Natural killer cell (primary cell): ENCODE measurements around the gene OXCT2. TPM values are rescaled to one million over a fixed set of nuclear protein-coding genes. Genes with fewer than 3 reads are reported as not detected.
"Not testable (repeated sequence)": the region's sequence is repeated elsewhere in the genome, so short reads cannot be mapped to it uniquely, and the experiment has no call there.

ENCODE experiments used
- ATAC-seq, 3 donors: fragments of 150-1000 bp in 2 of 3; fragments of 200-7000 bp in 1 of 3; cut with Tn5 transposase; 1 replicate in 1 of 3; 2 replicates in 2 of 3; pipeline ENCODE4 v1.10.0; 2021; ENCODE audit warnings: mild to moderate bottlenecking in 2 of 3, moderate library complexity in 2 of 3
- DNase-seq, 2 donors: peaks; one replicate each; pipeline versions ENCODE4 v3.0.0 to v3.0.0-alpha.2; 2013 to 2021; ENCODE audit warnings: mixed read lengths in 1 of 2
- H3K27ac ChIP-seq: one replicate; pipeline ENCODE4 v1.5.1; 2013; ENCODE audit warnings: mild to moderate bottlenecking, low read length
- H3K27me3 ChIP-seq: one replicate; pipeline ENCODE4 v1.6.1; 2013; ENCODE audit warnings: low read length; ENCODE audit not compliant: control insufficient read depth, insufficient read depth
- H3K36me3 ChIP-seq: one replicate; pipeline ENCODE4 v1.6.1; 2013; ENCODE audit warnings: low read length; ENCODE audit not compliant: control insufficient read depth, insufficient read depth
- H3K4me1 ChIP-seq: one replicate; pipeline ENCODE4 v1.6.1; 2013; ENCODE audit warnings: low read length; ENCODE audit not compliant: control insufficient read depth, insufficient read depth
- H3K4me3 ChIP-seq: one replicate; pipeline ENCODE4 v1.5.1; 2013; ENCODE audit warnings: low read length
- H3K9me3 ChIP-seq: one replicate; pipeline ENCODE4 v1.6.1; 2013; ENCODE audit warnings: low read length; ENCODE audit not compliant: control insufficient read depth, insufficient read depth
- H3K27ac Mint-ChIP-seq, 2 donors: one replicate each; pipeline ENCODE4 v1.8.0; 2022; ENCODE audit warnings: mild to moderate bottlenecking in 2 of 2, mixed read lengths in 2 of 2, moderate library complexity in 1 of 2
- H3K27me3 Mint-ChIP-seq, 2 donors: one replicate each; pipeline ENCODE4 v1.8.0; 2022; ENCODE audit warnings: low read depth in 2 of 2, mixed read lengths in 2 of 2
- H3K36me3 Mint-ChIP-seq: one replicate; pipeline ENCODE4 v1.8.0; 2022; ENCODE audit warnings: mixed read lengths
- H3K4me1 Mint-ChIP-seq, 2 donors: one replicate each; pipeline ENCODE4 v1.8.0; 2022; ENCODE audit warnings: mixed read lengths in 2 of 2
- H3K4me3 Mint-ChIP-seq: one replicate; pipeline ENCODE4 v1.8.0; 2022; ENCODE audit warnings: mild to moderate bottlenecking, moderate library complexity, mixed read lengths
- H3K9me3 Mint-ChIP-seq, 2 donors: one replicate each; pipeline ENCODE4 v1.8.0; 2022; ENCODE audit warnings: mixed read lengths in 2 of 2
- CTCF ChIP-seq: fragments of 200-600 bp; IDR thresholded peaks from one replicate; pipeline ENCODE4 v1.8.0; 2022; ENCODE audit warnings: antibody characterized with exemption
- WGBS: methylation state at CpG from one replicate; pipeline ENCODE4 v1.1.7; 2013; ENCODE audit warnings: missing lambda C conversion rate; ENCODE audit not compliant: insufficient coverage; 5-methylcytosine and 5-hydroxymethylcytosine counted together
- intact Hi-C: fragments of 100-400 bp; cut with micrococcal nuclease; formaldehyde crosslinking; loops from one replicate; pipeline ENCODE4 v1.14.2; 2022
- total RNA-seq, 4 donors: library from RNA; stranded (reverse); fragments of 120-200 nt in 1 of 4; gene quantifications; one replicate each; pipeline versions ENCODE4 v1.2.3 to v1.2.4, GENCODE V29; 2013 to 2022

OXCT2 gene
- total RNA-seq, 3 donors from 2014 or later (not counting 1 experiment from before 2014, with no cell fraction given) = 0.42 to 2.2 (median 1.9) TPM

GRCh38 chr1:39789571-39790110, 18.5 kb upstream of the OXCT2 start:
- no peak for TF ChIP-seq CTCF
- Mint-ChIP-seq H3K4me3 (peak overlapping the region; percentile 87), H3K27ac (peak overlapping the region; percentile 73 to 83), H3K9me3 (no peaks in the 10 kb centered on the region), H3K36me3 (no peaks in the 10 kb centered on the region), H3K4me1 (peaks cover 5 to 15% of the 10 kb centered on the region in 2 donors), H3K27me3 (no peaks in the 10 kb centered on the region)
- Histone ChIP-seq H3K9me3 (no peaks in the 10 kb centered on the region), H3K4me1 (peaks cover 14% of the 10 kb centered on the region), H3K27me3 (no peaks in the 10 kb centered on the region), H3K27ac (peak overlapping the region; percentile 38), H3K36me3 (no peaks in the 10 kb centered on the region), H3K4me3 (peak overlapping the region; percentile 38)
- ATAC-seq (no peak), DNase-seq (no peak)
- 63% methylated on average over 14 of the region's 15 CpGs for WGBS
- intact Hi-C loops = no loop called here

- no peak for TF ChIP-seq CTCF
- Mint-ChIP-seq H3K27me3 (no peaks in the 10 kb centered on the region), H3K9me3 (no peaks in the 10 kb centered on the region), H3K4me1 (peaks cover 5 to 15% of the 10 kb centered on the region in 2 donors), H3K4me3 (peak within 1 kb of the TSS; percentile 87), H3K27ac (peak within 1 kb of the TSS; percentile 73 to 83), H3K36me3 (no peaks in the 10 kb centered on the region)
- DNase-seq = peak; percentile 56 to 70
- intact Hi-C loops = no loop called here
- H3K36me3 ChIP-seq = no peaks in the 10 kb centered on the region
- peak within 1 kb of the TSS; percentile 45 for H3K4me3 ChIP-seq
- peaks cover 14% of the 10 kb centered on the region for H3K4me1 ChIP-seq
- peak within 1 kb of the TSS; percentile 38 for H3K27ac ChIP-seq
- 2% methylated on average over 91 of the region's 91 CpGs for WGBS
- no peaks in the 10 kb centered on the region for H3K9me3 ChIP-seq
- H3K27me3 ChIP-seq = no peaks in the 10 kb centered on the region
- ATAC-seq = peak; percentile 86 to 90 (median 89)
Measured at GRCh38 chr1:39788758-39789570, 17.8 kb upstream of the OXCT2 start, which contains the start of gene BMP8B. Gene BMP8B (minus strand): TSS chr1:39788865. CDS start chr1:39788485, 380 bp downstream.

GRCh38 chr1:39788426-39788757, 17.2 kb upstream of the OXCT2 start:
- no peak for TF ChIP-seq CTCF
- Mint-ChIP-seq H3K27ac (no peak overlapping the region), H3K36me3 (no peaks in the 10 kb centered on the region), H3K4me3 (no peak overlapping the region), H3K27me3 (no peaks in the 10 kb centered on the region), H3K9me3 (no peaks in the 10 kb centered on the region), H3K4me1 (peaks cover 5 to 15% of the 10 kb centered on the region in 2 donors)
- Histone ChIP-seq H3K27ac (no peak overlapping the region), H3K27me3 (no peaks in the 10 kb centered on the region), H3K36me3 (no peaks in the 10 kb centered on the region), H3K9me3 (no peaks in the 10 kb centered on the region), H3K4me3 (peak overlapping the region; percentile 45), H3K4me1 (peaks cover 14% of the 10 kb centered on the region)
- intact Hi-C loops = no loop called here
- ATAC-seq (peak; percentile 38 to 43 (median 39)), DNase-seq (peak in 1 of 2 donors; percentile 24)
- WGBS = 5% methylated on average over 51 of the region's 51 CpGs

- H3K27me3 ChIP-seq, H3K4me3 ChIP-seq, intact Hi-C loops, DNase-seq, H3K27ac ChIP-seq, H3K27me3 Mint-ChIP-seq, H3K9me3 ChIP-seq, H3K36me3 Mint-ChIP-seq, H3K9me3 Mint-ChIP-seq, H3K36me3 ChIP-seq: not testable (repeated sequence)
- Mint-ChIP-seq H3K4me3 (peak overlapping the region; percentile 68), H3K27ac (peak overlapping the region in 1 of 2 donors; percentile 35), H3K4me1 (peaks cover 5 to 15% of the 10 kb centered on the region in 2 donors)
- 15% methylated on average over 54 of the region's 55 CpGs for WGBS
- ATAC-seq = peak in 2 of 3 donors; percentile 4 to 6
- H3K4me1 ChIP-seq = peaks cover 14% of the 10 kb centered on the region
Measured at GRCh38 chr1:39787964-39788363, 16.8 kb upstream of the OXCT2 start.
